H1 (cell line): ENCODE results near the gene ARHGAP24. TPM values are rescaled to one million over a fixed set of nuclear protein-coding genes. Genes with fewer than 3 reads are reported as not detected.

Experiments used
- CTCF ChIA-PET: fragments of 300-600 bp; sonication (Branson Sonifier 250); formaldehyde crosslinking; loops from one replicate; lab custom pipeline; 2021; ENCODE audit not compliant: partially characterized antibody; lab: Charles Lee
- POLR2A ChIA-PET: fragments of 300-600 bp; sonication (Branson Sonifier 250); formaldehyde crosslinking; loops from one replicate; lab custom pipeline; 2021; ENCODE audit warnings: inconsistent platforms; ENCODE audit not compliant: partially characterized antibody; lab: Charles Lee
- DNase-seq, 2 experiments: peaks; one replicate each; pipeline versions ENCODE4 v3.0.0 to v3.0.0-alpha.2; 2010 to 2022; ENCODE audit warnings: low spot score in 2 of 2, low read depth in 1 of 2, mixed read lengths in 1 of 2
- FAIRE-seq: peaks from 2 replicates; lab custom pipeline; 2011; peaks lifted over from hg19 to GRCh38; lab: Jason Lieb, UNC
- H2AFZ ChIP-seq: 2 replicates; pipeline ENCODE4 v1.8.1; 2012; ENCODE audit warnings: low read length, inconsistent platforms
- H2AK5ac ChIP-seq: 2 replicates; pipeline ENCODE4 v1.6.1; 2013; ENCODE audit warnings: low read depth, low read length
- H2BK120ac ChIP-seq: replicated peaks from 2 replicates; pipeline ENCODE3; 2013; ENCODE audit warnings: low read depth, low read length, inconsistent platforms
- H2BK12ac ChIP-seq: 2 replicates; pipeline ENCODE4 v1.6.1; 2013; ENCODE audit warnings: low read depth, low read length
- H2BK15ac ChIP-seq: 2 replicates; pipeline ENCODE4 v1.6.1; 2013; ENCODE audit warnings: low read length
- H2BK20ac ChIP-seq: 2 replicates; pipeline ENCODE4 v1.6.1; 2013; ENCODE audit warnings: low read length
- H2BK5ac ChIP-seq: 2 replicates; pipeline ENCODE4 v1.6.1; 2013; ENCODE audit warnings: low read depth, low read length
- H3K14ac ChIP-seq: 2 replicates; pipeline ENCODE4 v1.6.1; 2013; ENCODE audit warnings: inconsistent platforms; ENCODE audit not compliant: insufficient read length
- H3K18ac ChIP-seq: 2 replicates; pipeline ENCODE4 v1.6.1; 2013; ENCODE audit warnings: low read length; ENCODE audit errors: extremely low read depth
- H3K23ac ChIP-seq: 2 replicates; pipeline ENCODE4 v1.6.1; 2013; ENCODE audit warnings: inconsistent platforms; ENCODE audit not compliant: insufficient read length
- H3K23me2 ChIP-seq: 2 replicates; pipeline ENCODE4 v1.6.1; 2013; ENCODE audit warnings: low read depth, low read length
- H3K27ac ChIP-seq: 2 replicates; pipeline ENCODE4 v1.6.1; 2011; ENCODE audit warnings: low read depth, low read length, inconsistent platforms
- H3K27me3 ChIP-seq, 4 experiments: replicated peaks in 1 of 4; 1 replicate in 1 of 4; 2 replicates in 3 of 4; pipeline versions ENCODE4 v1.6.1 to v1.8.1; 2011 to 2013; ENCODE audit warnings: low read length in 3 of 4, mild to moderate bottlenecking in 3 of 4, inconsistent platforms in 2 of 4, mixed read lengths in 2 of 4, moderate library complexity in 1 of 4; ENCODE audit not compliant: control insufficient read depth in 3 of 4, insufficient read depth in 3 of 4; ENCODE audit errors: extremely low read depth in 1 of 4
- H3K36me3 ChIP-seq, 4 experiments: 2 replicates each; pipeline versions ENCODE4 v1.6.1 to v1.8.1; 2011 to 2013; ENCODE audit warnings: mild to moderate bottlenecking in 4 of 4, low read length in 3 of 4, moderate library complexity in 2 of 4, control low read depth in 1 of 4, inconsistent platforms in 1 of 4; ENCODE audit not compliant: insufficient read depth in 4 of 4, control insufficient read depth in 2 of 4
- H3K4ac ChIP-seq: replicated peaks from 2 replicates; pipeline ENCODE3; 2013; ENCODE audit warnings: low read length, low read depth, mixed read lengths, inconsistent platforms; ENCODE audit not compliant: insufficient read length
- H3K4me1 ChIP-seq, 4 experiments: replicated peaks in 1 of 4; 1 replicate in 1 of 4; 2 replicates in 3 of 4; pipeline versions ENCODE4 v1.6.1 to v1.8.1; 2011 to 2013; ENCODE audit warnings: low read length in 3 of 4, inconsistent platforms in 2 of 4, mixed read lengths in 1 of 4; ENCODE audit not compliant: insufficient read depth in 4 of 4, control insufficient read depth in 3 of 4
- H3K4me2 ChIP-seq, 2 experiments: 2 replicates each; pipeline versions ENCODE4 v1.6.1 to v1.8.1; 2011 to 2013; ENCODE audit warnings: low read depth in 2 of 2, low read length in 2 of 2, control low read depth in 1 of 2, inconsistent platforms in 1 of 2, mild to moderate bottlenecking in 1 of 2; ENCODE audit not compliant: insufficient read depth in 1 of 2
- H3K4me3 ChIP-seq, 4 experiments: fragments of 200-600, 300-600 bp in 1 of 4; sonication (generic), shearing (Covaris generic), sonication (Bioruptor Twin) in 1 of 4; 2 replicates each; pipeline versions ENCODE4 v1.5.1 to v1.8.1; 2011 to 2016; ENCODE audit warnings: low read length in 4 of 4, low read depth in 3 of 4, control low read depth in 2 of 4, inconsistent platforms in 2 of 4, mild to moderate bottlenecking in 2 of 4, mixed read lengths in 1 of 4, moderate library complexity in 1 of 4; ENCODE audit not compliant: insufficient read depth in 2 of 4; ENCODE audit errors: extremely low read depth in 1 of 4
- H3K56ac ChIP-seq: replicated peaks from 2 replicates; pipeline ENCODE3; 2013; ENCODE audit warnings: low read depth, mild to moderate bottlenecking, mixed read lengths, low read length, inconsistent platforms; ENCODE audit not compliant: insufficient read length
- H3K79me1 ChIP-seq: 2 replicates; pipeline ENCODE4 v1.6.1; 2013; ENCODE audit warnings: low read depth, low read length, control low read depth
- H3K79me2 ChIP-seq, 2 experiments: 2 replicates each; pipeline versions ENCODE4 v1.6.1 to v1.8.1; 2012 to 2013; ENCODE audit warnings: low read length in 2 of 2, mild to moderate bottlenecking in 2 of 2, inconsistent platforms in 1 of 2; ENCODE audit not compliant: insufficient read depth in 2 of 2, control insufficient read depth in 1 of 2
- H3K9ac ChIP-seq, 4 experiments: replicated peaks in 1 of 4; 1 replicate in 1 of 4; 2 replicates in 3 of 4; pipeline versions ENCODE4 v1.6.1 to v1.8.1; 2011 to 2013; ENCODE audit warnings: low read depth in 3 of 4, low read length in 3 of 4, control low read depth in 2 of 4, mild to moderate bottlenecking in 2 of 4, moderate library complexity in 2 of 4, inconsistent platforms in 1 of 4; ENCODE audit errors: extremely low read depth in 1 of 4
- H3K9me3 ChIP-seq, 2 experiments: 2 replicates each; pipeline versions ENCODE4 v1.6.1 to v1.8.1; 2012 to 2013; ENCODE audit warnings: mild to moderate bottlenecking in 2 of 2, moderate library complexity in 2 of 2, control low read depth in 1 of 2, inconsistent platforms in 1 of 2, low read depth in 1 of 2, low read length in 1 of 2, mixed read lengths in 1 of 2; ENCODE audit not compliant: insufficient read depth in 2 of 2
- H4K20me1 ChIP-seq, 2 experiments: replicated peaks in 1 of 2; 2 replicates each; pipeline versions ENCODE3 to v1.8.1; 2011 to 2013; ENCODE audit warnings: inconsistent platforms in 2 of 2, low read length in 2 of 2, mild to moderate bottlenecking in 1 of 2; ENCODE audit not compliant: insufficient read depth in 2 of 2, control insufficient read depth in 1 of 2
- H4K5ac ChIP-seq: 2 replicates; pipeline ENCODE4 v1.6.1; 2013; ENCODE audit warnings: low read length, low read depth, mixed read lengths, inconsistent platforms; ENCODE audit not compliant: insufficient read length
- H4K8ac ChIP-seq: 2 replicates; pipeline ENCODE4 v1.8.0; 2013; ENCODE audit warnings: mild to moderate bottlenecking, moderate library complexity, low read length, inconsistent platforms; ENCODE audit not compliant: insufficient read depth; ENCODE audit errors: extremely low read depth
- H4K91ac ChIP-seq: replicated peaks from 2 replicates; pipeline ENCODE3; 2013; ENCODE audit warnings: low read length, mixed read lengths, inconsistent platforms; ENCODE audit not compliant: insufficient read length
- CEBPB ChIP-seq: IDR thresholded peaks from 2 replicates; pipeline ENCODE4 v1.6.1; 2012; ENCODE audit warnings: low read depth, low read length
- CHD2 ChIP-seq: IDR thresholded peaks from 2 replicates; pipeline ENCODE4 v1.6.1; 2012; ENCODE audit warnings: low read length, improper control_type of control experiment
- EZH2 ChIP-seq: fragments of 200-600 bp; sonication (generic); IDR thresholded peaks from 2 replicates; pipeline ENCODE4 v1.7.1; 2012; ENCODE audit warnings: low read depth, mild to moderate bottlenecking, moderate library complexity, low read length, inconsistent platforms; ENCODE audit not compliant: severe bottlenecking
- RBBP5 ChIP-seq: IDR thresholded peaks from 2 replicates; pipeline ENCODE4 v1.7.1; 2012; ENCODE audit warnings: low read depth, mild to moderate bottlenecking, inconsistent platforms, low read length, moderate library complexity, borderline replicate concordance
- SUZ12 ChIP-seq: fragments of 200-600 bp; sonication (generic); IDR thresholded peaks from 2 replicates; pipeline ENCODE4 v1.6.1; 2012; ENCODE audit warnings: mild to moderate bottlenecking, inconsistent platforms, low read length, moderate library complexity, mixed read lengths
- WGBS, 2 experiments: shearing (Covaris generic) in 1 of 2; methylation state at CpG; one replicate each; pipeline versions ENCODE4 v1.1.6 to v1.1.7; 2013 to 2015; ENCODE audit warnings: low lambda C conversion rate in 2 of 2, mixed read lengths in 2 of 2, inconsistent platforms in 1 of 2, low coverage in 1 of 2, missing lambda C conversion rate in 1 of 2; ENCODE audit not compliant: insufficient replicate concordance in 2 of 2, insufficient coverage in 1 of 2, insufficient read length in 1 of 2; ENCODE audit errors: extremely low coverage in 1 of 2, missing lambda C conversion rate in 1 of 2; 5-methylcytosine and 5-hydroxymethylcytosine counted together
- long read RNA-seq, 2 experiments: library from RNA in 1 of 2; library from capped mRNA in 1 of 2; stranded (forward); transcript quantifications; one replicate each; pipeline ENCODE4 v2.0.0, GENCODE V29; 2021; ENCODE audit warnings: inconsistent platforms in 1 of 2
- polyA minus RNA-seq, 3 experiments: library from RNA; depleted of rRNA, polyadenylated mRNA; stranded (reverse); fragments of >200 nt; gene quantifications; 1 replicate in 2 of 3; 2 replicates in 1 of 3; pipeline ENCODE4 v1.2.3, GENCODE V29; 2011
- polyA plus RNA-seq, 7 experiments: library from polyadenylated mRNA; depleted of rRNA in 3 of 7; stranded (reverse) in 5 of 7; unstranded in 2 of 7; fragments of >200 nt in 5 of 7; fragments of 200-250 nt in 2 of 7; gene quantifications; 1 replicate in 5 of 7; 2 replicates in 1 of 7; 4 replicates in 1 of 7; pipeline versions ENCODE4 v1.2.1 to v1.2.3, GENCODE V29; 2011 to 2013; ENCODE audit warnings: missing spikeins in 2 of 7, mixed read lengths in 2 of 7
- total RNA-seq: library from RNA; stranded (reverse); fragmentation: NEBNext Ultra II Directional; extraction: Animal tissue kit (Norgen Biotek cat#: 25700); gene quantifications from 2 replicates; pipeline ENCODE4 v1.2.1, GENCODE V29; 2021
- TF ChIP-seq, protein P1 (sequence below): IDR thresholded peaks from 2 replicates; pipeline ENCODE4 v1.6.1; 2011; ENCODE audit warnings: low read depth, mild to moderate bottlenecking, low read length; ENCODE audit not compliant: insufficient read depth
- TF ChIP-seq, protein P2 (sequence below): IDR thresholded peaks from 2 replicates; pipeline ENCODE4 v1.6.1; 2012; ENCODE audit warnings: inconsistent platforms

ARHGAP24 gene
- total RNA-seq = 0.31 and 0.50 TPM in 2 replicates
- 0.08 and 0.09 TPM in 2 replicates for polyA plus RNA-seq (2011; rRNA removed)
- polyA plus RNA-seq (2011; cell fraction: cytosol; rRNA removed) = 0.32 TPM
- 0.21 TPM for polyA plus RNA-seq (2011; cell fraction: nucleus; rRNA removed)
- polyA plus RNA-seq (2012, experiment 1 of 2) = 0.31 to 0.69 TPM (median 0.46 TPM) in 4 replicates
- not detected for polyA plus RNA-seq (2012, experiment 2 of 2)
- 0.16 TPM for polyA plus RNA-seq (2013, experiment 1 of 2)
- polyA plus RNA-seq (2013, experiment 2 of 2) = 0.24 TPM
- 0.78 and 1.1 TPM in 2 replicates for polyA minus RNA-seq (2011; rRNA and poly(A)+ RNA removed)
- not detected for polyA minus RNA-seq (2011; cell fraction: cytosol; rRNA and poly(A)+ RNA removed)
- polyA minus RNA-seq (2011; cell fraction: nucleus; rRNA and poly(A)+ RNA removed) = 2.5 TPM
- long read RNA-seq, experiment 1 = 0 reads
- long read RNA-seq, experiment 2, partial matches to known transcripts = 0 of 1 reads
- long read RNA-seq, experiment 2, other reads (novel, unspliced or antisense) = 1 of 1 reads

DNA sequence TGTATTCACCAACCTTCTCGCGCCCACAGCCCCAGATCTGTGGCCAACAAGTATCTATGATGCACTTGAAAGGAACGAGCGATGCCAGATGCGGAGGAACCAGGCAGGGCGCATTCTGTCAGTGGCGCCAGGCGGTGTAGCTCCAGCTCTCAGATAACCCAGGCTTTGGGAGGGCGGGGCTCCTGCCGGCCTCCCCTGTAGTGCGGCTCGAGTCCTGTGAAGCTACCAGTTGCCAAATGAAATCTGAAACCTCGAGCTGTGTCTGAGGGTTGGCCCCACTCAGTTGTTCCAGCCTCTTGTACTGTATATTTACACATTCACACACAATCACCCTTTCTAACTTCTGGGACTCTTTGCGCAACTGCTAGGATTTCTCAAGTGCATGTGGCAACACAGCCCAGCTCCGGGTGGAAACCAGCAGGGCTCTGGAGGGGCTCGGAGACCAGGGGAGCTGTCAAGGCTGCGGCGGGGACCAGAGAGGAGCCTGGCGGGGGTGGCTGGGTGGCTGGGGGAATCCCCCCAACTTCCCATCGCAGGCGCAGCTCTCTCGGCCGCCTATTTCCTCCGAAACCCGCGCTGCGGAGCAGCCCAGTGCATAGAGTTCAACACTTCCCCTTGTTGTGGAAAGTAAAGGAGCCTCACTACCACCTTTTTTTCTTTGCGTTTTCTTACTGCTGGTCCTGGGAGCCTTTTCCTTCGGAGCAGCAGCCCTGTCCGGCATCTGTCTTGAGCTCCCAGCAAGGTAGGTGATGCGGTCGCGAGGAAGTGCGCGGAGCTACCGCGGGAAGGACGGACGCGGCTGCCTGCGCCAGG is at the start of gene ARHGAP24:
Gene ARHGAP24, plus strand, starts transcription at position 333 of the 813 bp plus-strand sequence.
- peak; percentile 75 for FAIRE-seq
- TF ChIP-seq EZH2 (peak; percentile 34), CEBPB (0 out of 2 replicates have a peak, but pooled peaks have one; percentile 43), RBBP5 (peak; percentile 86), SUZ12 (no peak), CHD2 (peak; percentile 24; the same call in 1 of the 2 replicates)
- TF ChIP-seq, protein P1, sequence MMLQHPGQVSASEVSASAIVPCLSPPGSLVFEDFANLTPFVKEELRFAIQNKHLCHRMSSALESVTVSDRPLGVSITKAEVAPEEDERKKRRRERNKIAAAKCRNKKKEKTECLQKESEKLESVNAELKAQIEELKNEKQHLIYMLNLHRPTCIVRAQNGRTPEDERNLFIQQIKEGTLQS = no peak
- TF ChIP-seq, protein P2, sequence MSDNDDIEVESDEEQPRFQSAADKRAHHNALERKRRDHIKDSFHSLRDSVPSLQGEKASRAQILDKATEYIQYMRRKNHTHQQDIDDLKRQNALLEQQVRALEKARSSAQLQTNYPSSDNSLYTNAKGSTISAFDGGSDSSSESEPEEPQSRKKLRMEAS = 0 out of 2 replicates have a peak, but pooled peaks have one; percentile 45

More for the DNA sequence above, at the start of gene ARHGAP24:
- Histone ChIP-seq H4K8ac (peak within 1 kb of the TSS; percentile 28; the same call in 1 of the 2 replicates), H3K27me3 (peaks cover 0 to 1% (median 0%) of the 10 kb centered on the region in 4 experiments; a peak in 4 of 7 replicates), H3K23me2 (peaks cover 2% of the 10 kb centered on the region; the same call in 1 of the 2 replicates), H3K9ac (peak within 1 kb of the TSS; percentile 34 to 61 (median 54); a peak in 6 of 7 replicates), H4K91ac (no peak within 1 kb of the TSS), H3K79me1 (no peaks in the 10 kb centered on the region), H3K9me3 (no peaks in the 10 kb centered on the region), H3K36me3 (no peaks in the 10 kb centered on the region), H3K18ac (peak within 1 kb of the TSS; percentile 38; the same call in 1 of the 2 replicates), H3K4me2 (peak within 1 kb of the TSS; percentile 61 to 89), H2BK120ac (no peak within 1 kb of the TSS), H4K20me1 (no peaks in the 10 kb centered on the region), H3K23ac (no peak within 1 kb of the TSS), H2BK20ac (no peak within 1 kb of the TSS), H3K56ac (no peak within 1 kb of the TSS), H2BK12ac (no peak within 1 kb of the TSS), H2BK5ac (peak within 1 kb of the TSS; percentile 18; the same call in 1 of the 2 replicates), H2AK5ac (no peak within 1 kb of the TSS), H3K79me2 (no peaks in the 10 kb centered on the region), H2BK15ac (no peak within 1 kb of the TSS), H2AFZ (peak within 1 kb of the TSS; percentile 69), H3K27ac (no peak within 1 kb of the TSS), H3K4me3 (peak within 1 kb of the TSS; percentile 51 to 71 (median 60)), H3K14ac (no peak within 1 kb of the TSS), H3K4ac (no peak within 1 kb of the TSS), H4K5ac (peak within 1 kb of the TSS; percentile 31), H3K4me1 (peaks cover 0 to 3% (median under 1%) of the 10 kb centered on the region in 4 experiments; a peak in 1 of 7 replicates)
- ChIA-PET POLR2A (interaction anchor here (0.6 to 0.7 kb wide), 3 partner anchors 12 to 499 kb away, joined by 3 read pairs; no protein-coding TSS in a partner anchor), CTCF (interaction anchor here (0.9 to 2.1 kb wide), 6 partner anchors 9 to 392 kb away, joined by 3 to 7 read pairs (median 4); no protein-coding TSS in a partner anchor)
- DNase-seq = peak; percentile 73 to 82
- WGBS, 2 experiments = 3% methylated on average over 40 of the region's 41 CpGs; no CpG with 5 or more reads in 1 of the 2 experiments
